Hematopoietic multipotent progenitor cell treated with erythropoietin and hydrocortisone succinate and interleukin-3 and kit ligand, for 4 days (in vitro differentiated cells): ENCODE measurements around the gene ELAC2.
"Not testable (repeated sequence)": the region's sequence is repeated elsewhere in the genome, so short reads cannot be mapped to it uniquely, and the experiment has no call there.

Source experiments
- DNase-seq: peaks from one replicate; pipeline ENCODE4 v3.0.0-alpha.2; 2015

ELAC2 gene

DNA sequence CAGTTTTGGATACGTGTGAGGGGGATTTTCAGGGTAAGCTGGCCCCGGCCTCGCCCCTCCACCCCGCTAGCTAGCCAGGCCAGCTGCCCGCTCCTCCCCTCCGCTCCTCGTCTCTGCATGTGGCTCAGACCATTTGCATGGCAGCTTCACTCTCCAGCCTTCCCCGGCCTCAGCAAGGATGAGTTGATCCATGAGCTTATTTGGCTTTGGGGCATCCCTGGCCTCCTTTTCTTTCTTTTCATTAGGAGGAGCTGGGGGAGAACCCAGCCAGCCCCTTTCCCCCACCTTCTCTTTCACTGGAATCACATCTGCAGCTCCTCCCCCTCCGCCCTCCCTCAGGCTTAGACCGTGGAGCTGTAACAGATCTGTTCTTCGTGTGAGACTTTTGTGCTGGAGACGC, 30.7 kb downstream of the ELAC2 start:
- DNase-seq, result no peak

DNA sequence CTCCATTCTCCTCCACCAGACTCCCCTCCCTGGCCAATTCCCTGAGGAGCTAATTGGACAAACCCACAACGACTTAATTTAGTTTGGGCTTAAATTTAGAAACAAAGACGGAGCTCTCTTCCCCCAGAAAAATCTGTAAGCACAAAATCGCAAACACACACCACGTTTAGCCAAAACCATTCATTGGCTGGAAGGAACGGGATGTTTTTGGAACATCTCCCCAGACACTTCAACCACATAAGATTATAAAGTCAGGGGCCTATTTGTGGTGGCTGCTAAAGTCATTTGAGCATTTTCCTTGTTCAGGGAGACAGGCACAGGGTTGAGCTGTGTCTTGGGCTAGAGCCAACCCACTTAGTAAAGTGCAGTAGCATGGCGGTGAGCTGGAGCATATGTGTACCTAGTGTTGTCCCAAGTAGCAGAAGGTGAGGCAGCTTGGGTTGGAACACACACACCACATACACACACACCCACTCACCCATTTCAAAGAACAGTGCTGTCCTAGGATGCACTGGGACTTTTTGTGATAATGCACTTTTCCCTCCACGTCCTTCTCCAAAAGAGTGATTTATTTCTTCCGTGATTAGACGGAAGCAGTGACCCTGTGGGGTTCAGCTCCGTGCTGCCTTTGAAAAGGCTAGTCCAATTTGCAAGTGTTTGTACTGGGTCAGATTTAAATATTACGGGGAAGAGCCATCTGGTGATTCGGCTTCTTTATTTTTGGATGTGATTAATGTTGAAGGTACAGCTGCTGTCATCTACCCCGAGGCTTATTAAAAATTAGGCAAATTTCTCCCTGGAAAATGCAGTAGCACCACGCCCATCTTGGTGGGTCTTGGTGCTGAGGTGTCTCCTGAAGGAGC, 32.2 kb downstream of the ELAC2 start:
- no peak for DNase-seq

DNA sequence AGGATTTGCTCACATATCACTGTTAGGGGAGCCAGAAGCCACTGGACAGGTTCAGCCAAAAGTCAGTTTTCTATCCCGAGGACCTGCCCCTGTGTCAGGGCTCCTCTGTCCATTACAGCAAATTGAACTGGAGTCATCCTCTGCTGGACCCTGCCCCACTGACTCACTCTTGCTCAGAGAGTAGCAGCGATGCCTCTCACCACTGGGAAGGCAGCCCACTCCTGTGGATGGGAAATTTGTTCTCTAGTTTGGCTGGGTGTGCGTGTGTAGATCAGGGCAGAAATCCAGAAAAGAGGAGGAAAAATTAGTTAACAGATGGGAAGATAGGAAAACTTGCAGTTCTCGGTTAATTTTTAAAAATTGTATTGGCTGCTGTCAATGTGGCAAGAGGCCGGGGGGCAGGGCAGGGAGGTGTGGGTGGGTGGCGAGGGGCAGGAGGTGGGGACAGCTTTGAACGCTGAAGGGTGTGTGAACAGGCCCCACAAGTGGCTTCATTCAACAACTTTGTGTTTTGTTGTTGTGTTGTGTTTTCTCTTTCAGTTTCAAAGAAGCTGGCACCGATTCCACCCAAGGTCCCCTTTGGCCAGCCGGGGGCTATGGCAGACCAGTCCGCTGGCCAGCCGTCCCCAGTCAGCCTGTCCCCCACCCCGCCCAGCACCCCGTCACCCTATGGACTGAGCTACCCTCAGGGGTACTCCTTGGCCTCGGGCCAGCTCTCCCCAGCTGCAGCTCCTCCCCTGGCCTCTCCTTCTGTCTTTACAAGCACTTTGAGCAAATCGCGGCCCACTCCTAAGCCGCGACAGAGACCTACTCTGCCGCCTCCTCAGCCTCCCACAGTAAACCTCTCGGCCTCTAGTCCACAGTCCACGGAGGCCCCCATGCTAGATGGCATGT, 33.6 kb downstream of the ELAC2 start:
- no peak for DNase-seq

DNA sequence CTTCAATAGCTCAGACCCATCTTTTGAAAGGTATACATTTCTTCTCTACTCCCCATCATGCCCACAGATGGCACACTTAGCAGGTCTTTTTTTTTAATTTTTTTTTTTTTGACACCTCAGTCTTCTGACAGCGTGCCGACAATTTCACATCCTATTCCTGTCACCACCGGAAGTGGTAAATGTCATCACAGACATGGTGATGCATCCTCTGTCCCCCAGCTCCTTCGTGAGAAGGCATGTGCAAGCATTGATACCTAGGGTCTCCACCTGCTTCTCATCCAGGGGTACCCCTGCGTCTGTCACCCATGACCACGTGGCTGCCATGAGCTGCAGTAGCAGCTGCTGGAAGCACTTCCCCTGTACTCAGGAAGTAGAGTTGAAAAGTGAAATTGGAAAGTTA, 35.6 kb downstream of the ELAC2 start:
- DNase-seq, result no peak

DNA sequence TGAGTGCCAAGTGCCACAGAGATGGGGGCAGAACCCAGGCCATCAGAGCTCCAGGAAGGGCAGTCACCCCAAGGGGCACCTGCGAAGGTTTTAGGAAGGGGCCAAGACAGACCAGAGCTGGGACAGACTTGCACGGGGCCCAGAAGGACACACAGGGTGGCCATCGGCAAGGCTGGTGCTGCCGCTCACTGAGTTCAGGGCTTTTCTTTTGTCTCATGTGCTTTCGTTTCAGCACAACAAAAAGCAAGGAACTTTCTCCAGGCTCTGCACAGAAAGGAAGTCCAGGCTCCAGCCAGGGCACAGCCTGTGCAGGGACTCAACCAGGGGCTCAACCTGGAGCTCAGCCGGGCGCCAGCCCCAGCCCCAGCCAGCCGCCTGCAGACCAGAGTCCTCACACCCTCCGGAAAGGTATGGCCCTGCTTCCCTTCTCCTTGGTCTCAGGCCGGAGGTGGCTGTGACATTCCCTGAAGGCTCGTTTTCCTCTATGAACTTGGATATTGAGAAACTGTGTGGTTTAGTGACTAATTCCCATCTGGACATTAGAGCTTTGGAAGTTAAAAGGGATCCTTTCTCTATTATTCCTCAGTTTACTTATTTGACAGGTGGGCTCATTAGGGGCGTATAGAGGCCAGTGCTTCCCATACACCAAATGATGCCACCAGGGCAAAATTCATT, 37.9 kb downstream of the ELAC2 start:
- DNase-seq, result no peak

DNA sequence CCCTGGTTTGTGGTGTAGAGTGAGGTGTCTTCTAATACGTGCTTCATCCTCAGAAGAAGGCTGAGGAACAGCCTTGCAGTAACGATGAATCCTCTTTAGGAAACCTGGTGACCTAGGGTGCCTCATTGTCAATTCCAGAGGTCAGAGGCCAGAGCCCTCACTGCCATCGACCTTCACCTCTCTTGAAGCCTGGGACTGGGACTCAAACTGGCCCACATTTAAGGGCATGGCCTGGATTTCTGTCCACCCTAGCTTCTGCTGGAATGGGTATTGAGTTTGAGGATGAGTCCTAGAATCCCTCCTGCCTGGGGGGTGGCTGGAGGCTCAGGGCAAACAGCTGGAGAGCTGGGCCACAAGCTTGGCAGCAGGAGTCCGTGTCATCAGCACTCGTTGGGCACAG, 38.6 kb downstream of the ELAC2 start:
- DNase-seq, result no peak

DNA sequence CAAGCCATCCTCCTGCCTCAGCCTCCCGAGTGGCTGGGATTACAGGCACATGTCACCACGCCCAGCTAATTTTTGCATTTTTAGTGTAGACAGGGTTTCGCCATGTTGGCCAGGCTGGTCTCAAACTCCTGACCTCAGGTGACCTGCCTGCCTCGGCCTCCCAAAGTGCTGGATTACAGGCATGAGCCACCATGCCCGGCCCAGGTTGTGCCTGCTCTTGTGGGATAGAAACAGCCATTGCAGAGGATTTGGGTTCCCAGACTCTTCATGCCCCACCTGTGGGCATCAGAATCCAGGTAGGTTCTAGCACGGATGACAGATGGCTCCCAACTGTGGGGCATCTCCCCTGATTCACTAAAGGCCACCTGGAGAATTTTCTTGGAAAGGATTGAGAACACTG, 39.0 kb downstream of the ELAC2 start:
- not testable (repeated sequence) for DNase-seq

DNA sequence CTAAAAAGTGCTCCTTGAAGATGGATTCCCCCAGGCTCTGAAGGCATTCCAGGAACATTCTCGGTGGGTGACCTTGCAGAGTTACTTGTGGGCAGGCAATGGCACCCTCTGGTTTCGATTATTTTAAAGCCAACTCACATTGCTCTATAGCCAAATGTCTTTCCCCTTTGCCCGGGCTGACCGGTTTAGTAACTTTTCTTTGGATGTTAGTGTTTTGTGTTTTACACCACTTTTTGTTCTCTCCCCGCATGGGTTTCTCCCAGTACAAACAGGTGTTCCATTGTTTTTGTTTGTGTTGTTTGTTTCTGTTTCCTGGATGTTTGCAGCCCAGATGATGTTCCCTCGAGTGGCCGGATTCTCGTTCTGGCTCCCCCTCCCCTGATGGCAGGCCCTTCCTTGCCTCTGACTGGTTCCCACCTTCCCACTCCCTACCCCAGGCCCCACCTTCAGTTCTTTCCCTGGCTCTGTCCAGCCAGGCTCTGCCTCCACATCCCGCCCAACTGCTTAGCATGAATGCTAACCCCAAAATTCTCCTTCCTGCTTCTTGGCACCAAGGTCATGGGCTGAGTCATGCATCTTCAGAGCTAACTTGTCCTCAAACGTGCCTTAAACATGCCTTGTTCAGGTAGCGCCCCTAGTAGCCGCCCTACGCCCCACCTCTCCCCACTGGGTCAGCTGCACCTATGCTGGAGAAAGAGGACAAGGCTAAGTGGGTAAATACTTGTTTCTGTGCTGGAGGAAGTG, 40.6 kb downstream of the ELAC2 start:
- no peak for DNase-seq

DNA sequence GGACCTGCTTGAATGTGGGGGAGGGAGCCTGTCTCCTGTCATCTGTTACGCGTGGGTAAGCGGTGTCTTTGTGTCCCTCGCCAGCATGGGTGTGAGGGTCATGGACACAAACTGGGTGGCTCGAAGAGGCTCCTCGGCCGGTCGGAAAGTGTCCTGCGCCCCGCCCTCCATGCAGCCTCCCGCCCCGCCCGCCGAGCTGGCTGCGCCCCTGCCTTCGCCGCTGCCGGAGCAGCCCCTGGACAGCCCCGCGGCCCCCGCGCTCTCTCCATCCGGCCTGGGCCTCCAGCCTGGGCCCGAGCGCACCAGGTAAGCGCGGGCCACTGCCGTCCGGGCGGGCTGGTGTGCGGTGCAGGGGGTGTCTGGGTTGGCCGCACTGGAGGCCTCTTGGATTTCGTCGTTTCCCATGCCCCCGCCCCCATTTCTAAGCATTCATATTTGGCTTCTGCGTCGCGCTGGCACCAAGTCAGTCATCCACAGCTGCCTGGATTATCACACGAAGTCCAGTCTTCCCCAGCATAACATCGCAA, 43.8 kb downstream of the ELAC2 start:
- DNase-seq, result no peak

DNA sequence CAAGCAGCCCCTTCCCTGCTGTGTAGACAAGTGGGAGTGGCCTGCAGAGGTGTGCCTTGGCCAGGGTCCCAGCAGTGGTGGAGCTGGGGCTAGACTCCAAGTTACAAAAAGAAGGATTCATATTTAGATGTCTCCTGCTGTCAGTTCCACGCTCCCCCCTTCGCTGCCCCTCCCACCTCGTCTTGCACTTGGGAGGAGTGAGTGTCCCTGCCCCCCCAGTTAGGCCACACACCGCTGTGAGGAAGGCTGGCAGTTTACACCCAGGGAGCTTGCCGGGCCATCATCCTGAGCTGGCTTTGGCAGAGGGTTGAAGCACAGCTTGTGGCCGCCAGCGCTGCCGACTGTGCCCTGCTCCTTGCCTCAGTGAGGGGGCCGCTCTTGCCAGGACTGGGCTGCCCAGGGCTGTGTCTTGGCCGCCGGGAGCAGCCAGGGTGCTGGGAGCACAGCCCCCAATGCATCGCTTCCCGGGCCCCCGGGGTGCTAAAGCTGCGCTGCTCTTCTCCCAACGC, 44.3 kb downstream of the ELAC2 start:
- DNase-seq, result no peak

DNA sequence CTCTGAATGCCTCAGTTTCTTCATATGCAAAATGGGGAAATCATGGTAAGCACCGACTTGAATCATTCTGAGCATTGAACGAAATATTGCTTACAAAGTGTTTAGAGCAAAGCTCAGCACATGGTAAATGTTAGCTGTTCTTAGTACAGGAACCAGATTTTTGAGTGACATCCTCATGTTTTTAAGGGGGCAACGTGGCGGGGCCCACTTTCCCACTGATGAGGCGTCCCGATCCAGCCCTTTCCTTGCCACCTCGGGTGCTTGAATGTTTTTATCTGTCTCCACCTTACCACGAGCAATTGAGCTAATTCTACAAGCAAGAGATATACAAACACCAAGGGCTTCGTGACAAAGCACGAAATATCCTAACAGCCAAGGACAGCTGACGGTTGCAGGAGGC, 49.9 kb downstream of the ELAC2 start:
- no peak for DNase-seq

DNA sequence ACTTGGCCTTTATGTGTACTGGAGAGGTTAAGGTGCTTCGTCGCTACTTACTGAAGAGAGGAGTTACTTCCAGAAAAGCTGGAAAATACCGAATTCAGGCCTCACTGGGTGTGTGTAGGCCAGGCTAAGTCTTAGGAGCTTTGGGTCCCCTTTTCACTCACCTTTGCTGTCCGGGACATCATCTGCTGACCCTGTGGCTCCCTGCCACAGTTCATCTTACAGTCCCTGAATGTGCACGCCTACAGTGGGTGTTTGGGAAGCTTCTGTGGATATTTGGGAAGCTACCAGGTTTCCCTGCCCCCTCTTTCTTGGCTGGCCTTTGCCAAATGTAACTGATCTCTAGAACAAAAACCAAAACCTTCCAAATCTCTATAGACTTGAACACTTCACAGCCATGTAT, 51.4 kb downstream of the ELAC2 start:
- no peak for DNase-seq

DNA sequence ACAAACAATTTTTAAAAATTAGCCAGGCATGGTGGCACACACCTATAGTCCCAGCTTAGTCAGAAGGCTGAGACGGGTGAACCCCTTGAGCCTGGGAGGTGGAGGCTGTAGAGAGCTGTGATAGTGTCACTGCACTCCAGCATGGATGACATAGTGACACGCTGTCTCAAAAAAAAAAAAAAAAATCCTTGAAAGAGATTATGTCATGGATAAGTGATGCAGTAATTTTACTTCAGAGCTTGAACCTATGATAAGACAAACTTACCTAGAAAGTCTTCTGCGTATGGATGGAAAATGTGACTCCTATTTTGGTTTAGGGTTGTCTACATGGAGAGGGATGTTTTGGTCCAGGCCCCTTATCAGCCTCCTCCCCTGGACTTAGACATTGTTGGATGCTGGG, 51.8 kb downstream of the ELAC2 start:
- no peak for DNase-seq

DNA sequence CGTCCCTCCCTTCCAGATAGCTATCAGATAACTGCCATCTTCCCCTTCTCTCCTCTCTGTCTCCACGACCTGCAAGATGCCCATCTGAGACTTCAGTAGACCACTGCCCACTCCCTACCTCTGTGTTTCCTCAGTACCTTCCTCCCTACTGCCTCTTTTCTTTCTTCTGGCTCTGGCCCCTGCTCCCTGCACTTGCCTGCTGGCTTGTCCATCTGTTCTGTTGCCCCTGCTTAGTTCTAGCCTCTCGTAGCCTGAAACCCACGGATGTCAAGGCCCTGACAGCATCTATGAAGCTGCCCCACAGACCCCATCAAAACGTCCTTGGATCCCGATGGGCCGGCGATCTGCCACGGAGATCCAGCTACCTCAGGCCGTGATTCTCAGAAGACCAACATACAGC, 53.0 kb downstream of the ELAC2 start:
- no peak for DNase-seq

DNA sequence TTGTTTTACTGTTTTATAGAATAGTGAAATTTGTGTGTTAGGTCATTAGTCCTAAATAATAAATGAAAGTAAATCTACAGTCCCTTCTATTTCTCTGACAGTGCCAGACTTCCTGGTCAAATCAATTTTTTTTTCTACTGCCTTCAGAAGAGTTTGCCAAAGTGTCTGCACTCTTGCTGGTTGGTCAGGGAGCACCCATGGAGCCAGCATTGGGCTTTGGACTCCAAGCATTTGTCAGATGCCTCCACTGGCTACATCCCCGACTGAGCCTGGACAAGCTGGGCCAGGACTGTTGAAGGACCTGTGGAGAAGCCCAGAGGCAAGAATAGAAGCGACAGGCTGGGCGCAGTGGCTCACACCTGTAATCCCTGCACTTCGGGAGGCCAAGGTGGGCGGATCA, 53.7 kb downstream of the ELAC2 start:
- no peak for DNase-seq

DNA sequence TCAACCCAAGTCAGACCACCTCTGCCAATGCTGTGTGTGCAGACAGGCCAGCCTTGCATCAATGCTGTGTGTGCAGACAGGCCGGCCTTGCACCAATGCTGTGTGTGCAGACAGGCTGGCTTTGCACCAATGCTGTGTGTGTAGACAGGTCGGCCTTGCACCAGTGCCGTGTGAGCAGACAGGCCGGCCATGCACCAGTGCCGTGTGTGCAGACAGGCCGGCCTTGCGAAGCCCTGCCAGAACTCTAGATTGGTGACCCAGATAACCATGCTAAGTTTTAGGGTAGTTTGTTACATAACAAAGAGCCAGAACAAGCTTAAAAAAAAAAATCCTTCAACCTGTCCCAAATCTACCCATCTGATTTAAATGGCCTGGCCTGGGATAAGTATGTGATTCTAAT, 54.3 kb downstream of the ELAC2 start:
- DNase-seq, result no peak

DNA sequence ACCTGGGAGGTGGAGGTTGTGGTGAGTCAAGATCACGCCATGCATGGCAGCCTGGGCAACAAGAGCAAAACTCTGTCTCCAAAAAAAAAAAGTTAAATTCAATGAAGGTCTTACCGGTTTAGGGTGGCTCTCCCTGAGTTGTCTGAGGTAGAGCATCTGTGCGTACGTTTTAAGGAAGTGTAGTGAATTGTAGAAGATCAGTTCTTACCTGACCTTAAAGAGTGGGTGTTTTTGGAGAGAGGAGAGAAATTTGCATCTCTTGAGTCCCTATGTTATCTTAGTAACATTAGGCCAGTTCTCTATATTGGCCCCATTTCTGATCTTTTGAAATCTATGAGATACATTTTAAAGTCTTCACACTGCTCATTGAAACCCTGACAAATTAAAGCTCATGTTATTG, 56.2 kb downstream of the ELAC2 start:
- DNase-seq, result no peak

DNA sequence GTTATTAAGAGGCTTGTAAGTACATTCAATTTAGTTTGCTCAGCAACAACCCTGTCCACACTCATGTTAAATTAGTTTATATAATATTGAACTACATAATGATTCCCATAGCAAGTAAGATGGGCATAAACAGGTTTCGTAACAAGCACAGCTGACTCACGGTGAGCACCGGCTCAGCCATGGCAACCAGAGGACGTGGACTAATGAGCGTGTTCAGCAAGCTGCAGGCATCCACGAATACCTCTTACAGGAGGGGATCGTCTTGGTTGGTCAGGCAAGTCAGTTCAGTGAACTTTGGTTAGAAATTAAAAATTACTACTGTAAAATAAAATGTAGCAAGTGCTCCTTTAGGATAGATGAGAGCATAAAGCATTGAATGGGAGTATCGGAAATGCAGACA, 58.4 kb downstream of the ELAC2 start:
- DNase-seq, result no peak

DNA sequence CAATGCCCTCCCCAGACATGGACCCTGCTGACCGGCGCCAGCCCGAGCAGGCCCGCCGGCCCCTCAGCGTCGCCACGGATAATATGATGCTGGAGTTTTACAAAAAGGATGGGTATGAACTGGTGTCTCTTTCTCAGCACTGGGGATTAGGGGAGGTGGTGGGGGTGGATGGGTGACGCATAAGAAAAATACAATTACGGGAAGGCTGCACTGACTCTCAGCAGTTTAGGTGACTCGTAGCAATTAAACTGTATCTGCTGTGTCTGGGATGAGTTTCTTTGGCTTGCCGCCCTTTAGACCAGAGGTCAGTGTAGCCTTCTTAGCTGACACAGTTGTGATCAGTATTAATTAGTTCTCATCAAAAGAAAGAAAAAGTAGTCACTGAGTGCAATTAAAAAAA, 59.0 kb downstream of the ELAC2 start:
- DNase-seq, result no peak

DNA sequence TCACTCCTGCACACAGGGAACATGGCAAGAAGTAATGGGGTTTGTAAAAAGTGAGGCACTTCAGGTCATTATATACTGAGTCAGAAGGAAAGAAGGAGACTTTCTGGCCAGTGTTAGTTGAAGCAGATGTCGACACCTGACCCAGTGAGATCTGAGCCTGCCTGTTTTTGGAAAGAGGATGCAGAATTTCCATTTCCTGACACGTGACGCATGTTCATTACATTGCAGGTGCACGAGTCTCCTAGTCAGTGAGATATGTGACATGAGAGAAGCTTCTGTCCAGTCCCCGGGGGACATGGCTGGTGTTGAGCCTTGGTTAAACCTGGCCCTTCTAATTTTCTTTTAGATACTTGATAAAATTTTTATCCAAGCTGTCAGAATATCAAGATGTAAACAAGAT, 62.3 kb downstream of the ELAC2 start:
- DNase-seq, result no peak

DNA sequence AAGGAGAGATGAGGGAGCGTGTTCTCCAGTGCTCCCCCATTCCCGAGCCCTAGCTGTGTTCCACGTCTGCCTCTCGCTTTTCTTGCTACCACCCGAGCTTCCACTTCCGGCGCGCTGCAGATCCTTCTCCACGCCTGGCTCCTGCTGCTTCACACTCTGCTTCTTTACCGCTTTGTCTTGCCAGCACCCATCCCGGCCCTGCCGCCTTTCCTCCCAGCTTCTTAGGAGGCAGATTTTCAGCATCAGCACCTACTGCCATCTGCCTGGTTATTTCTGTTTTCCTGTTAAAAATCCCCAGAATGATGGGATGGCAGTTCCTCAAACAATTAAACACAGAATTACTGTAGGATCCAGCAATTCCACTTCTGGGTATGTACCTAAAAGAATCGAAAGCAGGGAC, 64.7 kb downstream of the ELAC2 start:
- DNase-seq, result no peak

DNA sequence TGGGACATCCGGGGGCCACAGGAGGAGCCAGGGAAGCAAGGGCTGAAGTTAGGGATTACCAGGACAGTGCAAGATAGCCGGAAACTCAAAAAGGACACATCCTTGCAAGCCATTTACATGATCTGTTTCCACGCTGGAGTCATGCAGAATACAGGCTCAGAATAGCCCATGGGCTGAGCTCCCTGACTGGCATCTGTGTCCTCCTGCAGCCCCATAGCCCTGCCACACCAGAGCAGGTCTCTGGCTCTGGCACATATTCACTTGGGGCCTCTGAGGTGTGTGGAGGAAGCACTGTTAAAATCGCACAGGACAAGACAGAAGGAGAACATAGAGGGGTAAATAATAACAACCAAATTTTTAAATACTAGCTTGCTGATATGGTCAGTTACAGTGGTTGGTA, 65.8 kb downstream of the ELAC2 start:
- no peak for DNase-seq
